ENCODE results near the gene ZFR.
"Not testable (repeated sequence)": the region's sequence is repeated elsewhere in the genome, so short reads cannot be mapped to it uniquely, and the experiment has no call there.

Gene ZFR

GRCh38 chr5:32450952-32451351 lies 6.4 kb upstream of the ZFR start:
- no peak for DNase-seq

- DNase-seq, result peak; percentile 58
These were observed 4.7 kb upstream of the ZFR start for GRCh38 chr5:32449262-32449661.

GRCh38 chr5:32446630-32447029 lies 2.1 kb upstream of the ZFR start:
- no peak for DNase-seq

- no peak for DNase-seq
These were observed 1.5 kb upstream of the ZFR start for GRCh38 chr5:32445831-32446614.

GRCh38 chr5:32445287-32445758 lies 783 bp upstream of the ZFR start:
- no peak for DNase-seq

GRCh38 chr5:32443541-32444430 lies 754 bp downstream of the ZFR start:
- DNase-seq, result peak; percentile 57

GRCh38 chr5:32443145-32443540 lies 1.4 kb downstream of the ZFR start:
- peak; percentile 59 for DNase-seq

- no peak for DNase-seq
These were observed 5.4 kb downstream of the ZFR start for GRCh38 chr5:32439086-32439642.

- DNase-seq, result no peak
These were observed 7.8 kb downstream of the ZFR start for GRCh38 chr5:32436553-32437242.

- no peak for DNase-seq
These were observed 9.2 kb downstream of the ZFR start for GRCh38 chr5:32435383-32435782.

GRCh38 chr5:32434221-32434620 lies 10.3 kb downstream of the ZFR start:
- no peak for DNase-seq

- no peak for DNase-seq
These were observed 11.9 kb downstream of the ZFR start for GRCh38 chr5:32432633-32433032.

GRCh38 chr5:32430825-32431224 lies 13.7 kb downstream of the ZFR start:
- DNase-seq, result not testable (repeated sequence)

- no peak for DNase-seq
These were observed 16.1 kb downstream of the ZFR start for GRCh38 chr5:32428426-32428825.

GRCh38 chr5:32426440-32427151 lies 17.9 kb downstream of the ZFR start:
- no peak for DNase-seq

GRCh38 chr5:32422697-32423096 lies 21.8 kb downstream of the ZFR start:
- DNase-seq, result no peak

GRCh38 chr5:32421075-32421474 lies 23.5 kb downstream of the ZFR start:
- no peak for DNase-seq

- DNase-seq, result peak; percentile 58
These were observed 24.0 kb downstream of the ZFR start for GRCh38 chr5:32420506-32420905.

- no peak for DNase-seq
These were observed 24.7 kb downstream of the ZFR start for GRCh38 chr5:32419791-32420190.

GRCh38 chr5:32413466-32414263 lies 30.9 kb downstream of the ZFR start:
- no peak for DNase-seq

GRCh38 chr5:32410630-32411029 lies 33.9 kb downstream of the ZFR start:
- DNase-seq, result no peak

Data from fibroblast of skin of right biceps (primary cell).